Progenitor cell of endocrine pancreas (in vitro differentiated cells): ENCODE measurements around the gene IFNA10. TPM values are rescaled to one million over a fixed set of nuclear protein-coding genes. Genes with fewer than 3 reads are reported as not detected.
A peak's percentile ranks its signal among the peaks of the same experiment; 100 is the strongest.
"Not testable (repeated sequence)": the region's sequence is repeated elsewhere in the genome, so short reads cannot be mapped to it uniquely, and the experiment has no call there.

ENCODE experiments used
- DNase-seq: peaks from one replicate; pipeline ENCODE4 v3.0.0; 2021; ENCODE audit warnings: low spot score; ENCODE audit not compliant: unreplicated experiment
- H3K27ac Mint-ChIP-seq: 2 replicates; pipeline ENCODE4 v1.8.0; 2021; ENCODE audit warnings: mild to moderate bottlenecking, moderate library complexity, mixed read lengths
- H3K27me3 Mint-ChIP-seq: 2 replicates; pipeline ENCODE4 v1.8.0; 2021; ENCODE audit warnings: mixed read lengths
- H3K36me3 Mint-ChIP-seq: 2 replicates; pipeline ENCODE4 v1.8.0; 2022; ENCODE audit warnings: mixed read lengths; ENCODE audit not compliant: insufficient read depth
- H3K4me1 Mint-ChIP-seq: 2 replicates; pipeline ENCODE4 v1.8.0; 2021; ENCODE audit warnings: low read depth, mixed read lengths
- H3K4me3 Mint-ChIP-seq: 2 replicates; pipeline ENCODE4 v1.8.0; 2021; ENCODE audit warnings: low read depth, mild to moderate bottlenecking, moderate library complexity, mixed read lengths
- H3K9me3 Mint-ChIP-seq: 2 replicates; pipeline ENCODE4 v1.8.0; 2021; ENCODE audit warnings: low read depth, mixed read lengths
- total RNA-seq: library from RNA; stranded (reverse); gene quantifications from 2 replicates; pipeline ENCODE4 v1.2.1, GENCODE V29; 2021
- TF ChIP-seq, protein P1 (sequence below): fragments of 200-600 bp; sonication (generic); IDR thresholded peaks from one replicate; pipeline ENCODE4 v1.5.0; 2021; ENCODE audit warnings: antibody characterized with exemption, mild to moderate bottlenecking; ENCODE audit not compliant: unreplicated experiment

Gene IFNA10
- total RNA-seq, 1 donor from 2014 or later = not detected

DNA sequence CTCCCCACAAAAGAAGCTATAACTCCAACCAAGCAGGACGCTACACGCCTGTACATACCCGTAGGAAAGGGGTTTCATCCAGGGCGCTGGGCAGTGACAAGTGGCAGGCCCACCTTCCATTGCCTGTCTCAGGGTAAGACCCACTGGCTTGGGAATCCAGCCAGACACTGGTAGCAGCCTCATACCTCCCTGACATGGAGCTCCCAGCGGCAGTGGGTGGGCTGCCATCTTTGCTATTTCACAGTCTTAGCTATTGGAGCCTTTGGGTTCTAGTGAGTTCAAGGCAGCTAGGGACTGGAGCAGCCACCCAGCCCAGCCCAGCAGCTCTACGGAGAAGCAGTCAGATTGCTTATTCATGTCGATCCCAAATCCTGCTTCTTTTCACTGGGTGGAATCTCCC is 3.4 kb upstream of the IFNA10 start:
- TF ChIP-seq, protein P1, sequence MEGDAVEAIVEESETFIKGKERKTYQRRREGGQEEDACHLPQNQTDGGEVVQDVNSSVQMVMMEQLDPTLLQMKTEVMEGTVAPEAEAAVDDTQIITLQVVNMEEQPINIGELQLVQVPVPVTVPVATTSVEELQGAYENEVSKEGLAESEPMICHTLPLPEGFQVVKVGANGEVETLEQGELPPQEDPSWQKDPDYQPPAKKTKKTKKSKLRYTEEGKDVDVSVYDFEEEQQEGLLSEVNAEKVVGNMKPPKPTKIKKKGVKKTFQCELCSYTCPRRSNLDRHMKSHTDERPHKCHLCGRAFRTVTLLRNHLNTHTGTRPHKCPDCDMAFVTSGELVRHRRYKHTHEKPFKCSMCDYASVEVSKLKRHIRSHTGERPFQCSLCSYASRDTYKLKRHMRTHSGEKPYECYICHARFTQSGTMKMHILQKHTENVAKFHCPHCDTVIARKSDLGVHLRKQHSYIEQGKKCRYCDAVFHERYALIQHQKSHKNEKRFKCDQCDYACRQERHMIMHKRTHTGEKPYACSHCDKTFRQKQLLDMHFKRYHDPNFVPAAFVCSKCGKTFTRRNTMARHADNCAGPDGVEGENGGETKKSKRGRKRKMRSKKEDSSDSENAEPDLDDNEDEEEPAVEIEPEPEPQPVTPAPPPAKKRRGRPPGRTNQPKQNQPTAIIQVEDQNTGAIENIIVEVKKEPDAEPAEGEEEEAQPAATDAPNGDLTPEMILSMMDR = no peak
- H3K36me3 Mint-ChIP-seq = no peaks in the 10 kb centered on the region
- no peak overlapping the region for H3K27ac Mint-ChIP-seq
- no peak for DNase-seq
- H3K4me3 Mint-ChIP-seq = no peak overlapping the region
- H3K9me3 Mint-ChIP-seq = no peaks in the 10 kb centered on the region
- H3K27me3 Mint-ChIP-seq = peaks cover 4% of the 10 kb centered on the region
- H3K4me1 Mint-ChIP-seq = no peaks in the 10 kb centered on the region

DNA sequence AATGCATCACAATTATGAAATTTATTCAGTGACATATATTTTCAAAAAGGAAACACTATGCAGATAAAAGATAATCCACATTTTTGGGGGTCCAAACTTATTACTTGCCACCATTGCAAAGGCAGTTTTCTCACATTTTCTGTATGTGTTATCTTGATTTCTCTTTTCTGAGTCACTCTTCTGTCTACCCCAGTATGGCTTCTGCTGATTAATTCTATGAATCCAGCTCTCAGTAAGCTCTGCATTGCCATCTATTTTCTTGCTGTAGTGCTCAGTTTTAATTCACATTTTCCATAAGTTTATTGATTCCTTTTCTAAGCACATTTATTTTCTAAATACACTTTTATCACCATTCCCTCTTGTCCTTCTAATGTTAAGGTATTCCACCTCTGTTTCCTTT is 1.7 kb downstream of the IFNA10 start:
- no peaks in the 10 kb centered on the region for H3K36me3 Mint-ChIP-seq
- no peak overlapping the region for H3K4me3 Mint-ChIP-seq
- H3K4me1 Mint-ChIP-seq = no peaks in the 10 kb centered on the region
- H3K27me3 Mint-ChIP-seq = peaks cover 22% of the 10 kb centered on the region
- H3K27ac Mint-ChIP-seq = no peak overlapping the region
- TF ChIP-seq, protein P1 = no peak
- DNase-seq = no peak
- peaks cover 6% of the 10 kb centered on the region for H3K9me3 Mint-ChIP-seq

DNA sequence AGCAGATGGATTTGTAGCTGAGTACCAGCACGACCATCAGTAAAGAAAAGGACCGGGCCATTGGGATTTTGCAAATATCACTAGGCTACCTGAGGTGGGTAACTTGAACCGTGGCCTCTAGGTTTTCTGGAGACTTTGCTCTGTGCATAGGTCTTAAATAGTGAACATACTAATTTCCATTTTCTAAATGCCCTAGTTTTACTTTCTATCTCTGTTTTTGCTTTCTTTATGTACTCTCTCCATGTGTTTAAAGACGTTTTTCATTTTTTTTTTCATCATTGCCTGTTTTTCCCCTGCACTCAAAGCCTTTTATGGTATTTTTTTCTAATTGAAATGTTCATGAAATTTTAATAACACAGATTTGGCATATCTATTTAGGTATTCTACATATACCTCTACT is 4.8 kb downstream of the IFNA10 start, which contains the start of gene IFNA7:
IFNA7 (minus strand) TSS at position 101 of the 400 bp plus-strand sequence; CDS start at position 61, 40 bp downstream.
- not testable (repeated sequence) for DNase-seq, H3K4me3 Mint-ChIP-seq, H3K4me1 Mint-ChIP-seq, H3K9me3 Mint-ChIP-seq, H3K27ac Mint-ChIP-seq, H3K36me3 Mint-ChIP-seq
- H3K27me3 Mint-ChIP-seq = peaks cover 24% of the 10 kb centered on the region

DNA sequence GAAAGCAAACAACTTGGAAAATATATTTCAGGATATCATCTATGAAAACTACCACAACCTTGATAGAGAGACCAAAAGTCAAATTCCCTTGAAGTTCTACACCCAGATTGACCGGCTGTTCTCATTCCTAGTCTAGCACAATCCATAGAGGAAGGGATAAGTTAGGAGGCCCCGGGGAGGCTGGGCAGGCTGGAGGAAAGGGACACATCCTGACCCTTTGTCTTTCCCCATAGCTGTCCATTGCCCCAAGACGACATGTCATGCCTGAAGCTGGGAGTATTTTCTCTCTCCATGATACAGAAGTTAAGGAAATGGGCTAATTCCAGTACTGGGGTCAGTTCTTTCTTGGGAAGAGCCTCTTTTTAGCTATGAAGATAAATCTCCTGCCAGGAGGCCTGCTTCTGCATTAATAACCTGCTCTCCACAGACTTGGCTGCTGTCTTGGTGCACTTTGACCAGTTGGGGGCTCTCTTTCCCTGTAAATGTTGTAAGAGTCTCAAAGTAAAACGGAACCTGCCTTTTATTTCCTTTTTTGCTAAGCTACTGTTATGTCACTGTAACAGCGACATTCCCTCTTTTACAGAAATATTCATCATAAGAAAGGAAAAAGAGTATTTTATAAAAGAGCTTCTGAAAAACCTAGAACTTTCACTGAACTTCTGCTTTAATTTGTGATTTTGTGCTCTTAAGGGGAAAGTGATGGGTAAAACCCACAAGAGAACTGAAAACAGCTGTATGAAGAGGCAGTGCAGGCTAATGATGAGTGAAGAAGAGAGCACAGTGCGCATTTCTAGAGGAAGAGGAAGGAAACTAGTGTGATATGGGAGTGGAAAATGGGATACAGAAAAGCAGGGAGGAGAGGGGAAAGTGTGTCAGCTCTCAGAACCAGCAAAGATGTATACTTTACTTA is 11.8 kb downstream of the IFNA10 start:
- H3K9me3 Mint-ChIP-seq, H3K36me3 Mint-ChIP-seq, H3K4me3 Mint-ChIP-seq, DNase-seq, H3K4me1 Mint-ChIP-seq, H3K27ac Mint-ChIP-seq: not testable (repeated sequence)
- TF ChIP-seq, protein P1 = peak; percentile 70
- H3K27me3 Mint-ChIP-seq = peaks cover 14% of the 10 kb centered on the region

DNA sequence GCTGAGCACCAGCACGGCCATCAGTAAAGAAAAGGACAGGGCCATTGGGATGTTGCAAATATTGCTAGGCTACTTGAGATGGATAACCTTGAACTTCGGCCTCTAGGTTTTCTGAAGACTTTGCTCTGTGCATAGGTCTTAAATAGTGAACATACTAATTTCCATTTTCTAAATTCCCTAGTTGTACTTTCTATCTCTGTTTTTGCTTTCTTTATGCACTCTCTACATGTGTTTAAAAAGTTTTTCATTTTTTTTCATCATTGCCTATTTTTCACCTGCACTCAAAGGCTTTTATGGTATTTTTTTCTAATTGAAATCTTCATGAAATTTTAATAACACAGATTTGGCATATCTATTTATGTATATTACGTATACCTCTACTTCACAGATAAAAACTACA is 19.5 kb downstream of the IFNA10 start, which contains the start of gene IFNA4:
IFNA4 (minus strand) TSS at position 101 of the 400 bp plus-strand sequence; CDS start at position 45, 56 bp downstream.
- not testable (repeated sequence) for H3K9me3 Mint-ChIP-seq, H3K36me3 Mint-ChIP-seq, DNase-seq

DNA sequence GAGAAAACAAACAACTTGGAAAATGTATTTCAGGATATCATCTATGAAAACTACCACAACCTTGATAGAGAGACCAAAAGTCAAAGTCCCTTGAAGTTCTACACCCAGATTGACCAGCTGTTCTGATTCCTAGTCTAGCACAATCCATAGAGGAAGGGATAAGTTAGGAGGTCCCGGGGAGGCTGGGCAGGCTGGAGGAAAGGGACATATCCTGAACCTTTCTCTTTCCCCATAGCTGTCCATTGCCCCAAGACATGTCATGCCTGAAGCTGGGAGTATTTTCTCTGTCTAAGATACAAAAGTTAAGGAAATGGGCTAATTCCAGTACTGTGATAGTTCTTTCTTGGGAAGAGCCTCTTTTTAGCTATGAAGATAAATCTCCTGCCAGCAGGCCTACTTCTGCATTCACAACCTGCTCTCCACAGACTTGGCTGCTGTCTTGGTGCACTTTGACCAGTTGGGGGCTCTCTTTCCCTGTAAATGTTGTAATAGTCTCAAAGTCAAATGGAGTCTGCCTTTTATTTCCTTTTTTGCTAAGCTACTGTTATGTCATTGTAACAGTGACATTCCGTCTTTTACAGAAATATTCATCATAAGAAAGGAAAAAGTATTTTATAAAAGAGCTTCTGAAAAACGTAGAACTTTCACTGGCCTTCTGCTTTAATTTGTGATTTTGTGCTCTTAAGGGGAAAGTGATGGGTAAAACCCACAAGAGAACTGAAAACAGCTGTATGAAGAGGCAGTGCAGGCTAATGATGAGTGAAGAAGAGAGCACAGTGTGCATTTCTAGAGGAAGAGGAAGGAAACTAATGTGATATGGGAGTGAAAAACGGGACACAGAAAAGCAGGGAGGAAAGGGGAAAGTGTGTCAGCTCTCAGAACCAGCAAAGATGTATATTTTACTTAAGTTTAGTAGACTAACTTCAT is 23.9 kb downstream of the IFNA10 start:
- TF ChIP-seq, protein P1 = peak; percentile 54
- not testable (repeated sequence) for H3K9me3 Mint-ChIP-seq, H3K4me1 Mint-ChIP-seq, H3K27me3 Mint-ChIP-seq, H3K36me3 Mint-ChIP-seq, H3K4me3 Mint-ChIP-seq, DNase-seq, H3K27ac Mint-ChIP-seq

More for the DNA sequence above, 19.5 kb downstream of the IFNA10 start, which contains the start of gene IFNA4:
- not testable (repeated sequence) for H3K4me3 Mint-ChIP-seq, H3K27ac Mint-ChIP-seq, H3K4me1 Mint-ChIP-seq, H3K27me3 Mint-ChIP-seq
